Duodenal mucosa (tissue), 2 donors: ENCODE measurements around the gene TRIM46.
A peak's percentile ranks its signal among the peaks of the same experiment; 100 is the strongest.
"Not testable (repeated sequence)": the region's sequence is repeated elsewhere in the genome, so short reads cannot be mapped to it uniquely, and the experiment has no call there.

Experiments
- H3K27ac ChIP-seq: one replicate; pipeline ENCODE4 v1.7.0; 2013; ENCODE audit warnings: low read depth, low read length
- H3K27me3 ChIP-seq, 2 donors: one replicate each; pipeline ENCODE4 v1.7.0; 2013; ENCODE audit warnings: low read length in 2 of 2, control low read depth in 1 of 2; ENCODE audit not compliant: insufficient read depth in 2 of 2, control insufficient read depth in 1 of 2
- H3K36me3 ChIP-seq, 2 donors: one replicate each; pipeline ENCODE4 v1.7.0; 2013; ENCODE audit warnings: low read length in 2 of 2, control low read depth in 1 of 2; ENCODE audit not compliant: insufficient read depth in 2 of 2, control insufficient read depth in 1 of 2
- H3K4me1 ChIP-seq, 2 donors: one replicate each; pipeline ENCODE4 v1.7.0; 2013; ENCODE audit warnings: low read length in 2 of 2, control low read depth in 1 of 2; ENCODE audit not compliant: insufficient read depth in 2 of 2, control insufficient read depth in 1 of 2
- H3K4me3 ChIP-seq, 2 donors: one replicate each; pipeline ENCODE4 v1.7.0; 2013; ENCODE audit warnings: low read length in 2 of 2, low read depth in 1 of 2
- H3K9ac ChIP-seq, 2 donors: one replicate each; pipeline ENCODE4 v1.7.0; 2013; ENCODE audit warnings: low read length in 2 of 2, low read depth in 1 of 2
- H3K9me3 ChIP-seq, 2 donors: one replicate each; pipeline ENCODE4 v1.7.0; 2013; ENCODE audit warnings: low read length in 2 of 2, control low read depth in 1 of 2; ENCODE audit not compliant: control insufficient read depth in 1 of 2

Gene TRIM46

GRCh38 chr1:155186794-155187455 lies 13.3 kb downstream of the TRIM46 start:
- Histone ChIP-seq H3K9ac (peak overlapping the region in 1 of 2 donors; percentile 55), H3K27me3 (no peaks in the 10 kb centered on the region), H3K27ac (peak overlapping the region; percentile 45), H3K4me3 (peak overlapping the region in 1 of 2 donors; percentile 13), H3K4me1 (peaks cover 33 to 43% of the 10 kb centered on the region in 2 donors), H3K36me3 (no peaks in the 10 kb centered on the region), H3K9me3 (no peaks in the 10 kb centered on the region)

- no peak overlapping the region for H3K4me3 ChIP-seq
- H3K36me3 ChIP-seq = no peaks in the 10 kb centered on the region
- no peaks in the 10 kb centered on the region for H3K27me3 ChIP-seq
- peaks cover 36 to 42% of the 10 kb centered on the region in 2 donors for H3K4me1 ChIP-seq
- no peak overlapping the region for H3K9ac ChIP-seq
- H3K27ac ChIP-seq = no peak overlapping the region
- no peaks in the 10 kb centered on the region for H3K9me3 ChIP-seq
Measured at GRCh38 chr1:155187456-155187891, 13.8 kb downstream of the TRIM46 start.

GRCh38 chr1:155188268-155188667 lies 14.6 kb downstream of the TRIM46 start:
- no peaks in the 10 kb centered on the region for H3K36me3 ChIP-seq
- no peaks in the 10 kb centered on the region for H3K9me3 ChIP-seq
- no peak overlapping the region for H3K9ac ChIP-seq
- no peak overlapping the region for H3K27ac ChIP-seq
- H3K4me1 ChIP-seq = peaks cover 42% of the 10 kb centered on the region in 2 donors
- no peaks in the 10 kb centered on the region for H3K27me3 ChIP-seq
- H3K4me3 ChIP-seq = no peak overlapping the region

- H3K36me3 ChIP-seq, H3K9ac ChIP-seq, H3K4me3 ChIP-seq, H3K27me3 ChIP-seq, H3K9me3 ChIP-seq, H3K27ac ChIP-seq: not testable (repeated sequence)
- peaks cover 44 to 47% of the 10 kb centered on the region in 2 donors for H3K4me1 ChIP-seq
Measured at GRCh38 chr1:155189926-155190325, 16.3 kb downstream of the TRIM46 start.

- H3K4me3 ChIP-seq = peak overlapping the region in 1 of 2 donors; percentile 57
- H3K27ac ChIP-seq = no peak overlapping the region
- H3K9me3 ChIP-seq = no peaks in the 10 kb centered on the region
- H3K36me3 ChIP-seq = no peaks in the 10 kb centered on the region
- no peaks in the 10 kb centered on the region for H3K27me3 ChIP-seq
- H3K4me1 ChIP-seq = peaks cover 27 to 33% of the 10 kb centered on the region in 2 donors
- peak overlapping the region in 1 of 2 donors; percentile 79 for H3K9ac ChIP-seq
Measured at GRCh38 chr1:155191904-155192303, 18.3 kb downstream of the TRIM46 start.

- no peaks in the 10 kb centered on the region for H3K27me3 ChIP-seq
- H3K9me3 ChIP-seq = no peaks in the 10 kb centered on the region
- peak overlapping the region; percentile 90 for H3K27ac ChIP-seq
- peak overlapping the region; percentile 57 to 70 for H3K4me3 ChIP-seq
- H3K9ac ChIP-seq = peak overlapping the region; percentile 65 to 79
- peaks cover 21 to 26% of the 10 kb centered on the region in 2 donors for H3K4me1 ChIP-seq
- no peaks in the 10 kb centered on the region for H3K36me3 ChIP-seq
Measured at GRCh38 chr1:155192346-155193274, 19.0 kb downstream of the TRIM46 start.

- no peaks in the 10 kb centered on the region for H3K27me3 ChIP-seq
- peak overlapping the region; percentile 65 to 76 for H3K9ac ChIP-seq
- H3K4me3 ChIP-seq = peak overlapping the region; percentile 51 to 70
- H3K36me3 ChIP-seq = peaks cover 0 to 7% of the 10 kb centered on the region in 2 donors
- peaks cover 19 to 21% of the 10 kb centered on the region in 2 donors for H3K4me1 ChIP-seq
- H3K9me3 ChIP-seq = no peaks in the 10 kb centered on the region
- peak overlapping the region; percentile 90 for H3K27ac ChIP-seq
Measured at GRCh38 chr1:155193275-155193990, 19.8 kb downstream of the TRIM46 start.

- not testable (repeated sequence) for H3K36me3 ChIP-seq, H3K9me3 ChIP-seq, H3K27me3 ChIP-seq
- Histone ChIP-seq H3K4me1 (peaks cover 19 to 21% of the 10 kb centered on the region in 2 donors), H3K9ac (peak overlapping the region; percentile 65 to 76), H3K4me3 (peak overlapping the region; percentile 51 to 70), H3K27ac (peak overlapping the region; percentile 90)
Measured at GRCh38 chr1:155193991-155194240, 20.3 kb downstream of the TRIM46 start.

GRCh38 chr1:155195201-155196102 lies 21.8 kb downstream of the TRIM46 start:
- H3K9me3 ChIP-seq = no peaks in the 10 kb centered on the region
- peak overlapping the region; percentile 28 to 51 for H3K4me3 ChIP-seq
- peaks cover 19 to 21% of the 10 kb centered on the region in 2 donors for H3K4me1 ChIP-seq
- no peak overlapping the region for H3K27ac ChIP-seq
- no peaks in the 10 kb centered on the region for H3K27me3 ChIP-seq
- H3K36me3 ChIP-seq = peaks cover 0 to 7% of the 10 kb centered on the region in 2 donors
- H3K9ac ChIP-seq = no peak overlapping the region
